GM21367 (cell line): Measurements from ENCODE around the gene PGLYRP2.
"Not testable (repeated sequence)": the region's sequence is repeated elsewhere in the genome, so short reads cannot be mapped to it uniquely, and the experiment has no call there.

Experiments used
- ATAC-seq: cut with Tn5 transposase; IDR thresholded peaks from one replicate; pipeline ENCODE4 v1.9.1; 2021; ENCODE audit not compliant: unreplicated experiment

The PGLYRP2 gene

GRCh38 chr19:15488489-15489226 is 9.4 kb upstream of the PGLYRP2 start:
- ATAC-seq: no peak

GRCh38 chr19:15487038-15487437 is 7.7 kb upstream of the PGLYRP2 start:
- no peak for ATAC-seq

- not testable (repeated sequence) for ATAC-seq
Observed at GRCh38 chr19:15485768-15486167, 6.5 kb upstream of the PGLYRP2 start.

- not testable (repeated sequence) for ATAC-seq
Observed at GRCh38 chr19:15480996-15481395, 1.7 kb upstream of the PGLYRP2 start.

- ATAC-seq: no peak
Observed at GRCh38 chr19:15476325-15476724, 3.0 kb downstream of the PGLYRP2 start.

GRCh38 chr19:15475611-15476010 is 3.7 kb downstream of the PGLYRP2 start:
- ATAC-seq: no peak

- ATAC-seq: no peak
Observed at GRCh38 chr19:15475169-15475568, 4.1 kb downstream of the PGLYRP2 start.

- ATAC-seq: not testable (repeated sequence)
Observed at GRCh38 chr19:15473821-15474220, 5.5 kb downstream of the PGLYRP2 start.

GRCh38 chr19:15471639-15472101 is 7.6 kb downstream of the PGLYRP2 start:
- no peak for ATAC-seq

- no peak for ATAC-seq
Observed at GRCh38 chr19:15469513-15470297, 9.6 kb downstream of the PGLYRP2 start.

- no peak for ATAC-seq
Observed at GRCh38 chr19:15468675-15469512, 10.4 kb downstream of the PGLYRP2 start.

- ATAC-seq: no peak
Observed at GRCh38 chr19:15467734-15468214, 11.5 kb downstream of the PGLYRP2 start.

GRCh38 chr19:15466851-15467733 is 12.2 kb downstream of the PGLYRP2 start:
- ATAC-seq: no peak

- peak; percentile 44 for ATAC-seq
Observed at GRCh38 chr19:15464394-15465385, 14.6 kb downstream of the PGLYRP2 start, which contains the start of gene RASAL3. Gene RASAL3 (minus strand): TSS chr19:15464544. CDS start chr19:15464358, 186 bp downstream.

- peak; percentile 20 for ATAC-seq
Observed at GRCh38 chr19:15463861-15464371, 15.4 kb downstream of the PGLYRP2 start.

GRCh38 chr19:15461694-15462093 is 17.6 kb downstream of the PGLYRP2 start:
- no peak for ATAC-seq

- no peak for ATAC-seq
Observed at GRCh38 chr19:15457701-15458484, 21.4 kb downstream of the PGLYRP2 start.
